Liver (tissue), 3 donors: ENCODE data around the gene RNF10.

ENCODE experiments used
- ATF3 ChIP-seq: IDR thresholded peaks from 2 replicates; pipeline ENCODE4 v1.6.1; 2016; ENCODE audit warnings: antibody characterized with exemption
- EGR1 ChIP-seq, 2 donors: IDR thresholded peaks; 2 replicates each; pipeline ENCODE4 v1.6.1; 2016 to 2018; ENCODE audit warnings: antibody characterized with exemption in 2 of 2, low read depth in 2 of 2
- FOXA1 ChIP-seq: IDR thresholded peaks from 2 replicates; pipeline ENCODE4 v1.6.1; 2016; ENCODE audit warnings: antibody characterized with exemption
- GABPA ChIP-seq, 2 donors: IDR thresholded peaks in 1 of 2; conservative IDR thresholded peaks in 1 of 2; 2 replicates each; pipeline ENCODE4 v1.6.1; 2016; ENCODE audit warnings: antibody characterized with exemption in 2 of 2, mild to moderate bottlenecking in 1 of 2, moderate library complexity in 1 of 2
- HNF4A ChIP-seq, 2 donors: conservative IDR thresholded peaks; 2 replicates each; pipeline ENCODE4 v1.6.1; 2016; ENCODE audit warnings: antibody characterized with exemption in 2 of 2, mild to moderate bottlenecking in 2 of 2
- JUND ChIP-seq, 2 donors: IDR thresholded peaks; 2 replicates each; pipeline ENCODE4 v1.6.1; 2016; ENCODE audit warnings: antibody characterized with exemption in 2 of 2
- MAX ChIP-seq: IDR thresholded peaks from 2 replicates; pipeline ENCODE4 v1.6.1; 2016; ENCODE audit warnings: antibody characterized with exemption
- RAD21 ChIP-seq, 2 donors: IDR thresholded peaks; 2 replicates each; pipeline ENCODE4 v1.6.1; 2016; ENCODE audit warnings: antibody characterized with exemption in 2 of 2, mild to moderate bottlenecking in 2 of 2
- SP1 ChIP-seq: IDR thresholded peaks from 2 replicates; pipeline ENCODE4 v1.6.1; 2018; ENCODE audit warnings: antibody characterized with exemption, mild to moderate bottlenecking
- TAF1 ChIP-seq: conservative IDR thresholded peaks from 2 replicates; pipeline ENCODE4 v1.6.1; 2016; ENCODE audit warnings: antibody characterized with exemption, mild to moderate bottlenecking
- ZBTB33 ChIP-seq: IDR thresholded peaks from 2 replicates; pipeline ENCODE4 v1.6.1; 2016; ENCODE audit warnings: antibody characterized with exemption
- TF ChIP-seq, protein P1 (sequence below): fragments of 150-350 bp; IDR thresholded peaks from 2 replicates; pipeline ENCODE4 v1.5.1; 2017; ENCODE audit warnings: improper control_type of control experiment, low read depth, low read length; ENCODE audit not compliant: missing input control
- TF ChIP-seq, protein P2 (sequence below): IDR thresholded peaks from 2 replicates; pipeline ENCODE4 v1.6.1; 2016; ENCODE audit warnings: antibody characterized with exemption, mild to moderate bottlenecking
- donor health status: healthy.
- donor health status: healthy.

- TF ChIP-seq GABPA (IDR thresholded peaks at IDR 0.05 in 1 of 2, conservative IDR thresholded peaks at IDR 0.05 in 1 of 2), result no peak
- TF ChIP-seq, protein P1, sequence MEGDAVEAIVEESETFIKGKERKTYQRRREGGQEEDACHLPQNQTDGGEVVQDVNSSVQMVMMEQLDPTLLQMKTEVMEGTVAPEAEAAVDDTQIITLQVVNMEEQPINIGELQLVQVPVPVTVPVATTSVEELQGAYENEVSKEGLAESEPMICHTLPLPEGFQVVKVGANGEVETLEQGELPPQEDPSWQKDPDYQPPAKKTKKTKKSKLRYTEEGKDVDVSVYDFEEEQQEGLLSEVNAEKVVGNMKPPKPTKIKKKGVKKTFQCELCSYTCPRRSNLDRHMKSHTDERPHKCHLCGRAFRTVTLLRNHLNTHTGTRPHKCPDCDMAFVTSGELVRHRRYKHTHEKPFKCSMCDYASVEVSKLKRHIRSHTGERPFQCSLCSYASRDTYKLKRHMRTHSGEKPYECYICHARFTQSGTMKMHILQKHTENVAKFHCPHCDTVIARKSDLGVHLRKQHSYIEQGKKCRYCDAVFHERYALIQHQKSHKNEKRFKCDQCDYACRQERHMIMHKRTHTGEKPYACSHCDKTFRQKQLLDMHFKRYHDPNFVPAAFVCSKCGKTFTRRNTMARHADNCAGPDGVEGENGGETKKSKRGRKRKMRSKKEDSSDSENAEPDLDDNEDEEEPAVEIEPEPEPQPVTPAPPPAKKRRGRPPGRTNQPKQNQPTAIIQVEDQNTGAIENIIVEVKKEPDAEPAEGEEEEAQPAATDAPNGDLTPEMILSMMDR, result no peak
- TF ChIP-seq TAF1, result no peak
- TF ChIP-seq MAX, result no peak
- TF ChIP-seq JUND (IDR thresholded peaks at IDR 0.05), result peak in 1 of 2 donors; percentile 43
- TF ChIP-seq RAD21 (IDR thresholded peaks at IDR 0.05), result no peak
- TF ChIP-seq, protein P2, sequence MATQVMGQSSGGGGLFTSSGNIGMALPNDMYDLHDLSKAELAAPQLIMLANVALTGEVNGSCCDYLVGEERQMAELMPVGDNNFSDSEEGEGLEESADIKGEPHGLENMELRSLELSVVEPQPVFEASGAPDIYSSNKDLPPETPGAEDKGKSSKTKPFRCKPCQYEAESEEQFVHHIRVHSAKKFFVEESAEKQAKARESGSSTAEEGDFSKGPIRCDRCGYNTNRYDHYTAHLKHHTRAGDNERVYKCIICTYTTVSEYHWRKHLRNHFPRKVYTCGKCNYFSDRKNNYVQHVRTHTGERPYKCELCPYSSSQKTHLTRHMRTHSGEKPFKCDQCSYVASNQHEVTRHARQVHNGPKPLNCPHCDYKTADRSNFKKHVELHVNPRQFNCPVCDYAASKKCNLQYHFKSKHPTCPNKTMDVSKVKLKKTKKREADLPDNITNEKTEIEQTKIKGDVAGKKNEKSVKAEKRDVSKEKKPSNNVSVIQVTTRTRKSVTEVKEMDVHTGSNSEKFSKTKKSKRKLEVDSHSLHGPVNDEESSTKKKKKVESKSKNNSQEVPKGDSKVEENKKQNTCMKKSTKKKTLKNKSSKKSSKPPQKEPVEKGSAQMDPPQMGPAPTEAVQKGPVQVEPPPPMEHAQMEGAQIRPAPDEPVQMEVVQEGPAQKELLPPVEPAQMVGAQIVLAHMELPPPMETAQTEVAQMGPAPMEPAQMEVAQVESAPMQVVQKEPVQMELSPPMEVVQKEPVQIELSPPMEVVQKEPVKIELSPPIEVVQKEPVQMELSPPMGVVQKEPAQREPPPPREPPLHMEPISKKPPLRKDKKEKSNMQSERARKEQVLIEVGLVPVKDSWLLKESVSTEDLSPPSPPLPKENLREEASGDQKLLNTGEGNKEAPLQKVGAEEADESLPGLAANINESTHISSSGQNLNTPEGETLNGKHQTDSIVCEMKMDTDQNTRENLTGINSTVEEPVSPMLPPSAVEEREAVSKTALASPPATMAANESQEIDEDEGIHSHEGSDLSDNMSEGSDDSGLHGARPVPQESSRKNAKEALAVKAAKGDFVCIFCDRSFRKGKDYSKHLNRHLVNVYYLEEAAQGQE, result no peak
- TF ChIP-seq FOXA1, result no peak
- TF ChIP-seq ATF3, result no peak
- no peak for TF ChIP-seq SP1
- TF ChIP-seq EGR1 (IDR thresholded peaks at IDR 0.05; ENCODE audit: low read depth in 2 of 2), result no peak
- no peak for TF ChIP-seq HNF4A (conservative IDR thresholded peaks at IDR 0.05)
- no peak for TF ChIP-seq ZBTB33
Measured at GRCh38 chr12:120534703-120535655, 823 bp downstream of the RNF10 start.
